ENCODE data around the gene VPS8.

DNA sequence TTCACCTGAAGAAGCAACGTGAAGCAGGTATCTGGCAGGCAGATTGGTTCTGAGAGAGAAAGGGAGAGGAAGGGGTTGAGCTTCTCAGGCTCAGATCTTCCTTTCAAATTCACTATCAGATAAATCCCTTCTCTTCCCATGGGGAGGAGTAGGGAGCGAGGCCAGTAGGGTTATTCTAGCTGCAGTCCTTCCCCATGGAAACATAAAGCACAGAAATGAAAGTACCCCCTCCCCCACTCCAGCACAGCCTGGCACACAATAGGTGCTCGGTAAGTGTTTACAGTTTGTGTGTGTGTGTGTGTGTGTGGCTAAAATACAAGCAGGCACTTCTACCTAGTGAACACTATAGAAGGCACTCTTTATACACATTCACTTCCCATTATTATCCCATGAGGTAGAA, 20.8 kb upstream of the VPS8 start:
- no peak for TF ChIP-seq POLR2A (IDR thresholded peaks at IDR 0.05; ENCODE audit: low read depth, low read length)
- no peak for TF ChIP-seq TAF1 (IDR thresholded peaks at IDR 0.05; ENCODE audit: low read depth, low read length)
- TF ChIP-seq POLR2AphosphoS5 (IDR thresholded peaks at IDR 0.05; ENCODE audit: low read depth, low read length), result no peak
- TF ChIP-seq SPI1 (IDR thresholded peaks at IDR 0.05; ENCODE audit: low read depth, low read length), result no peak
- TF ChIP-seq PAX5 (IDR thresholded peaks at IDR 0.05; ENCODE audit: insufficient read depth, low read length, severe bottlenecking), result no peak

Data from GM12891 (cell line).